HG03159 (cell line): ENCODE measurements around the gene ST6GALNAC4.

Experiments
- ATAC-seq: cut with Tn5 transposase; IDR thresholded peaks from one replicate; pipeline ENCODE4 v1.9.1; 2021; ENCODE audit warnings: mild to moderate bottlenecking, moderate library complexity; ENCODE audit not compliant: unreplicated experiment

ST6GALNAC4 gene

DNA sequence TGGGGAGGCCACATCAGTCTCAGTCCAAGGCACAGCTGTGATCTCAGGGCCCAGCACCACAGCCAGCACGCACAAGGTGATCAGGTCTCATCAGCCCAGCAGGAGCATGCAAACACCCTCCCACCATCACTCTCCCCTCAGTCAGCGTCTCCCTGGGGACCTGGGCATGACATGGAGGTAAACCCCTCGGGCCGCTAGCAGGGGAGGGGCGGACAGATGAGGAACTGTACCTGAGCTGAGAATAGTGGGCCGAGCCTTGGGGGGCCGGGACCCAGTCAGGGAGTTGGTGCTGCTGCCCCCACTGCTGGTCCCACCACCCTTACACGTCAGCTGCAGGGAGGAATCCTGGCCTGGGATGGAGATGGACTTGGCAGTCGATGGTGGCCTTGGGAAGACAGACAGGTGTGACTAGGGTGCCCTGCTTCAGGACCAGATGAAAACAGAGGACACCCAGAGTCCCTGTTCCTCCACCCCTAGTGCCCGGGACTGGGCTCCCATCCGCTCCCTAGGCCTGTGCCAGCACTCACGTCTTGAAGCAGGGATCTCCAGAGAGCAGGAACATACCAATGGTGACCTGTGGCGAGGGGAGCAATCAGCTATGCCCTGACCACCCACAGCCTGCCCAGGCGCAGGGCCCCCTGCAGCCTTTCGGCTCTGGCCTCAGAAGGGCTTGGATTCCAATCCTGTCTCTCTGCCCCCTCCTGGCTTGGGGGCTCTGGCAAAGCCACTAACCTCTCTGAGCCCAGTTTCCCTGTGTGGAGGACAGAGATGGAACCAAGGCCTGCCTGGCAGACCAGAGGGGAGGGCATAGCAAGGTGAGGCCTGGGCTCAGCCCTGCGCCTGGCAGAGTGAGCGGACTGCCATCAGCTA lies 31.2 kb upstream of the ST6GALNAC4 start:
- no peak for ATAC-seq

DNA sequence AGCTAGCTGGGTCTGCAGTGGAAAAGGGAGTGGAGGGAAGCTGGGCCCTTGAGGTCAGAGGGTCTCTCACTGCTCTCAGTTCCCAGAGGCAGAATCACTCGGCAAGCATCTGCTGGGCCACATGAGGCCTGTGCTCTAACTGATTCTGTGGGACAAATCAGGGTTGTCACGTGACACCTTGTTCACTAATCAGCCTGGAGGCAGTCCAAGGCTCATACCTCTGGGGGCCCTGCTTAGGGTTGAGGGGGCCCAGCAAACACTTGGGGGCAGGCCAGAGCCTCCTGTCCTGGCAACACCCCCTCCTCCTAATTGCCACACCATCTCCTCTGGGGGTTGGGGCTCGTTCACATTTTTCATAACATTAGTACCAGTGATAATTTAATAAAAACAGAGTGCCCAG lies 29.9 kb upstream of the ST6GALNAC4 start:
- ATAC-seq, result no peak

DNA sequence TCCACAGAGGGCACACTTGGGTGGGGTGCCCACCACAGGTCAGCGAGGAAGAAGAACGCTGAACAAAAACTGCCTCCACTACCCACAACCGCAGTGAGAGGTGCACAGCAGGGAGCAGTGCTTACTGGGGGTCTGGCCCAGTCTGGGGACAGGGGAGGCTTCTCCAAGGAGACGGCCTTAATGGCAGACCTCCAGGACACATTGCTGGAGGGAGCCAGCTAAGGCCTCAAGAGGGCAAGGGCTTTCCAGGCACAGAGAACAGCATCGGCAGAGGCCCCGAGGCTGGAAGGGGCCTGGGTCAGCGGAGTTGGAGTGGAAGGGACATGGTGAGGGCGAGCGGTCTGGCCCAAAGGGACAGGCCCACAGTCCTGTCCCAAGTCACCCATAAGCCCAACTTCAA lies 29.1 kb upstream of the ST6GALNAC4 start:
- no peak for ATAC-seq

DNA sequence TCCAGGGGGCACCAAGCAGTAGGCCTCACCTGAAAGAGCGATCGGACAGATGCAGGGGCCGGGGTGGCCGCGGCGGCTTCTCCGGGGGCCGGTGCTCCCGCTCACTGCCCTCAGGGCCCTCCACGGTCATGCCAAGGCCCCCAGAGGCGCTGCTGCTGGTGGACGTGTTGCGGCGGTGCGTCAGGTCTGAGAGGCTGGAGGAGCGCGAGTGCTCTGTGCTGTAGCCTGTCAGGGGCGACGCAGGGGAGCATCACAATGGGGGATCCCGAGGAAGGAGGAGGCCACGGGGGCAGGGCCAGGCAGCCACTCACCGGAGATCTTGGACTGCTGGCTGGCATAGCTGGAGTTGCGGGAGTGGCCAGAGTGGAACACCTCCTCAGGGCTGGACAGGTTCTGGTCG lies 28.5 kb upstream of the ST6GALNAC4 start:
- ATAC-seq, result no peak

DNA sequence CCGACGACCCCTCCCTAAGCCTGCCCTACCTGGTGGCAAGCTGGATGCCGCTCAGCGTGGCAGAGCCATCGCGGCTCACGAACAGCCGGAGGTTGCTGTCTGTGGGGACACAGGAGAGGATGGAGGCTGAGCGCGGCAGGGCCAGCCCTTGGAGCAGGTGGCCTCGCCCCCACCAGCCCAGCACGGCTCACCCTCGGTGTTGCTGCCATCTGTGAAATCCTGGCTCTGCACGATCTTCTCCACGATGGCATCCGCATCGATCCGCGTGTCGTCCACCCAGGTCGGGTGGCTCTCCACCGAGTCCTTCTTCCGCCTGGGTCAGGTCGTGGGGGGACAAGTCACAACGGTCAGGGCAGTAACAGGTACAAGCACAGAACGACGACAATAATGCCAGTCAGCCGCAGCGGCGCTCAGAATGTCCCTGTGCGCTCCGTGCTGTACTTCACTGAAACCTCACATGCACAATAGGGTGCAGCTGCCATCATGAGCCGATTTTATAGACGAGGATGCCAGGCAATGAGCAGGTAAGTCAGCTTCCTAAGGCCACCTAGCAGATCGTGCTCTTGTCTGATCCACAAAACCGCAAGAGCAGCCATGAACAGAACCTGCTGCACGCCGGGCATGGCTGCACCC lies 27.9 kb upstream of the ST6GALNAC4 start:
- ATAC-seq, result no peak

DNA sequence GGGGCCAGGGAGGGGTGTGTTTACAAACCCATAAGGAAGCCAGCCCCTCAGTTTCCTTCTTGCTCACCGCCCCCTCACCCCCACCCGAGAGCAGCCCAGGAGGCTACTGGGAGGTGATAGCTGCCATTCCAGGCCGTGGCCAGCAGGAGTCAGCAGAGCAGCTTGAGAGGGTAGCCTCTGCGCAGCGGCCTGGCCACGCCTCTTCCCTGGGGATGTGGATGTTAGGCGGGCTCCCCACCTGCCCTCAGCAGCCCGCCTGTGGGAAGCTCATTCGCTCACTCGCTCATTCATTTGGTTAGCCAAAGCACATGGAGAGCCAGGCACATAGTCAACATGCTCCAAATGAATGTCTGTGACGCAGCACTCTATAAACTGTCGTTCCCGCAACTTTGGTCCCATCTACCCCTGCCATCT lies 26.9 kb upstream of the ST6GALNAC4 start:
- ATAC-seq, result peak; percentile 52

DNA sequence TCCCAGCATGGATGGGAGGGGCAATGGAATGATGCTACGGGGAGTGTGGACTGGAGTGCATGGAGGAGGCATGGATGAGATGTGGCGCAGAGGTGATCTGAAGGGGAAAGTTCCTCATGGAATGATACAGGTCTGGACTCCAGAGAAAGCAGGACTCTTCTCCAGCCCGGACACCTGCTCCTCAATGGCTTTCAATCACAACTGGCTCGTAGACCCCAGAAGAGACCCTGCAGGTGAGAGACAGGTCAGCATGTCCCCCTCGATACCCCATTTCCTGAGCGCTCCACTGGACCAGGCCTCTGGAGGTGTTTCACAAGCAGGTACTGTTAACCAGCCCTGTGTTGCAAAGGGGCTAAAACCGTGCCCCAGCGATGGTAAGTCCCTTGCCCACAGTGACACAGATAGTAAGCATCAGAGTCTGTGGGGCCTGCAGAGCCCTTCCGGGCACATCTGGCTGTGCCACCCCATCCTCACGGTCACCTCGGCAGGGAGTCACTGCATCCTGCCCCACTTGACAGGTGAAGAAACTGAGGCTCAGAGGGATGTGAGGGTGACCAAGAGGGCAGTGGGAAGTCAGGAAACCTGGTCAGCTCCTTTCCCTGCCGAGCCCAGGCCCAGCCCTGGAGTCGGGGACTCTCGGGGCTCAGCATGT lies 26.3 kb upstream of the ST6GALNAC4 start:
- ATAC-seq, result no peak

DNA sequence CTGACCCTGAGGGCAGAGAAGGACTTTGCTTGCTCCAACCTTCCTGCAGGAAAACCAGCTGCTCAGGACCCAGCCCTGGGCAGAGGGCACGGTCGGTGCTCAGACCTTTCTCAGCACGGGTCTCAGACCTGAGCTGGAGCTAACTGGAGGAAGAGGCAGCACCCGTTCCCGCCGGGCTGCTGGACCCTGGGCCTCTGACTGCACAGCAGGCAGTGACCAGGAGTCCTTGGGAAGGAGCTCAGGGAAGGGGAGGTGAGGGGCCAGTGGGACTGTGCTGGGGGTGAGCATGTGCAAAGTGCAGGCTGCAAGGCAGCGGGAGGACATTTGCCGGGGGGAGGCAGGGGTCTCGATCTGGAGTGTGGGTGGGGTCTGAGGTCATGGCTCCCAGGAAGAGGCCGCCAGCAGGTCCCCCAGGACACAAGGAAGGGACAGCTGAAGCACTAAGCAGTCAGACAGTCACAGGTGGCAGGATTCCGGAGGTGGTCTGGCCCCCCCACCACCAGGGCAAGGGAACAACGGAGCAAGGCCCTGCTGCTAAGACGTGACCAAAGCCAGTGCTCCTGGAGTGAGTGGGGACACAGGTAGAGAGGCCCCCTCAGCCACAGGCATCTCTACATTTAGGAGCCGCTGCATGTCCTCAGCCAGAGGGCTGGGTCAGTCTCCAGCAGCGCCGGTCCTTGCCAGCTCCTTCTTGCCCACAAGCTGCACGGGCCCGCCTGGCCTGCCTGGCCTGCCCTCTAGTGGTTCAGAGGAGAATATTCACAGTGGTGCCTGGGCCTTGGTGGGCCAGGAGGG lies 25.6 kb upstream of the ST6GALNAC4 start:
- ATAC-seq, result no peak

DNA sequence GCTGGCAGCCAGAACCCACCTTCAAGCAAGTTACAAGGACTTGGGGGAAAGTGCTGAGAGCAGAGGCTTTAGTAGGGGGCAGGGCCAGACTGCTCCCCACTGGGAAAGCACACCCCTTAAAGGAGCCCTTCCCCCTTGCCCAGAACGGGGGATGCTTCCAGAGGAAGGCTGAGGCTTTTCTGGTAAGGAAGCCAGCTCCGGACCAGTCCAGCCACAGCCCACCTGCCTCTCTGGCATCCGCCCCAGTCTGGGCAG lies 25.0 kb upstream of the ST6GALNAC4 start:
- ATAC-seq, result no peak

DNA sequence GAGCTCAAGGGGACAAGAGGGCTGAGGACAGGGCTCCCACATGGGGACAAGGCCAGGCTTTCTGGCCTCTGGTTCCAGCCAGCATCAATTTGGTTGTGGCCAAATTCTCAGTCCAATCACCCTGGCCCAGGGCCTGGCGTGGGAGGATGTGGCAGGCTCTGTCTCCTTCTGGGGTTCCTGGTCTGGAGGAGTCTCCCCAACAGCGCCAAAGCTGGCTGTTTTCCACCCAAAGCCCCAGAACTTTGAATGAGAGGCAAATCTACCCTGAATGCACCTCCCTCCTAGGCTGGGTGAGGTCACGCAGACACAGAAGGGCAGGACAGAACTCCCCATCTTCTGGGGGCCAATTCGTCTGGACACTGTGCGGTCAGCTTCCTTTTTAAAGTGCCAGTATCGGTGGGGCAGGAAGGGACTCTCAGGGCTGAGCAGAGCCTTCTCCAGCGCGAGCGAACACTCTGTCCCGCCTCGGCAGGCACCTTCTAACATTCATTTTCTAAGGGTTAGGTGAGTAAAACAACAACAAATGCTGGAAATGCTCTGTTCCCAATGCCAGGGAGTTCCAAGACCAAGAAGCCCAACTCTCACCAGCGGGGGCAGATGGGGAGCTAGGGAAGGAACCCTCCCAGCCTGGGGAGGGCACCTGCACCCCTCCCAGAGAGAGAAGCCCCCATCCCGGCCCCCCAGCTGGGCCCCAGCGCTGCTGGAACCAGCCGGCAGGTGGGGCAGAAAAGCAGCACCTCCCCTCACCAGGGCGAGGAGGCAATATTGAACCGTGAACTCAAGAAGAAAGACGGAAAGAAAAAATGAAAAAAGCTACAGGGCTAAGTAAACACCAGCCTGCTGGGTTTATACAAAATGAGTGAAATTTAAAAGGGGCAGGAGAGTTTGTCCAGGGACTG lies 24.5 kb upstream of the ST6GALNAC4 start:
- ATAC-seq, result no peak

DNA sequence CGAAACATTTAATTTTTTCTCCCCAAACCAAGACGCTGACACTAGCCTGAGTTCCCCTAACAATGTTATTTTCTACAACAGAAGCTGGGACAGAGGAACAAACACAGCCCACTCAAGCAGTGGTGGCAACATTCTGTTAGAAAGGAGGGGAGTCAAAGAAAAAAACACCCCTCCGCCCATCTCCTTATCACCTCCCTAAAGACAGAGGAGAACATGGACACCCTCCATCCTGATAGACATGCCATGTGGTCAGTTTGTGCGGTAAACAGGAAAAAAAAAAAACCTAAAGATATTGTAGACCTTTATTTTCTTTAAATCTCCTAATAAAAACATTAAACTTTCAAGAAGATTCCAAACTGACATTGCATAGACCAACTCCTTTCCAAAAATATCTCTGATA lies 23.8 kb upstream of the ST6GALNAC4 start:
- ATAC-seq, result no peak

DNA sequence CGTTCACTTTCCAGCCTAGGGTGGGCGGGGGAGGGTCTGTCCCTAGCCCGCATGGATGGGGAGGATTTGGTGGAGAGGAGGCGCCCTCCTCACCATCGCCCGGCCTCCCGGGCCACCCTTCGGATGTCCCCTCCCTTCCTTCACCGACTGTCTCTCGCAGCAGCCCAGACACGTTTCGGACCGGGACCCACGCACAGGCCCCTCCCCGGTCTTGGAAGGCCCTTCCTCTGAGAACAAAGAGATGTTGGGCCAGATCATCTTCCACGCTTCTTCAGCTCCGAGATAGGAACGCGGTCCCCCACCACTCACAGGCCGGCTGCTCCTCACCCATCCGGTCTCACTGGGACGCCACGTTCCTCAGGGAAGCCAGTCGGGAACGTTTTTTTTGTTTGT lies 21.5 kb upstream of the ST6GALNAC4 start:
- no peak for ATAC-seq

DNA sequence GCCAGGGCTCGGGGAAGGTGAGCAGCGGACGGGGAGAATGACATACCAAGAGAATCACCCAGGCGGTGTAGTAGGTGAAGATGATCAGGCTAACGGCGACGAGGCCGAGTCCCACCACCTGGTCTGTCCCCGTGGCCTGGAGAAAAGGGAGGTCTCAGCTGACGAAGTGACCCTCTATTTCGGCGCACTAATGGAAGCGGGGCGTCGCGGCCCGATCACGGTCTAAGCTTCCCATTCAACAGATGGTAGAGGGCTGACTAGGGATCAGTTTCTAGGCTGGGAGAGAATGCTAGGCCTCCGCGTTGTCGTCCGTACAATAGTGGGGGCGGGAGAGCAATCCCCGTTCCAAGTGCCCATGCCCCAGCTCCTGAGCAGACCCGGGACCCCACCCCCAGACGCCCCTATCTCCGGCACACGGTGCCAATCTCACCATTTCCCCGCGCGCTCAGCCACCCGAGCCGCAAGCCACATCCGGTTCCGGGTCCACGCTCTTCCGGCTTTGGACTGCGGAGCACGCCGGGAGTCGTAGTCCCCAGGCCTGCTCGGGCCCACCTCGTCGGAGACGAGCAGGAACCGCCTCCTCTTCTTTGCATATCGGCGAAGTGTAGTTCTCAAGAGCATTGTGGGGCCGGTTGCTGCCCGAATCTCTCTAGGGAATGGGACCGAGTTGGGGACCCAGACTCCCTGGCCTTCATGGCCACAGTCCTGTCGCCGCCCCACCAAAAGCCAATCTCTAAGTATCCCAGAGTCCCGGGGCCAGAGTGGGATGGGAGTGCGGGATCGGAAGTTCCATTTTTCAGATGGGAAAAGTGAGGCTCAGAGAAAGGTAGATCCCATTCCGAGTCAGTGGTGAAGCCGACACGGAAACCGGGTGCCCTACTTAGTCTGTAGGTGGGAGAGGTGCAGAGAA lies 20.8 kb upstream of the ST6GALNAC4 start, which contains the start of gene DPM2:
DPM2 (minus strand) TSS at position 467 of the 910 bp plus-strand sequence; CDS start at position 433, 34 bp downstream.
- ATAC-seq, result peak; percentile 83

DNA sequence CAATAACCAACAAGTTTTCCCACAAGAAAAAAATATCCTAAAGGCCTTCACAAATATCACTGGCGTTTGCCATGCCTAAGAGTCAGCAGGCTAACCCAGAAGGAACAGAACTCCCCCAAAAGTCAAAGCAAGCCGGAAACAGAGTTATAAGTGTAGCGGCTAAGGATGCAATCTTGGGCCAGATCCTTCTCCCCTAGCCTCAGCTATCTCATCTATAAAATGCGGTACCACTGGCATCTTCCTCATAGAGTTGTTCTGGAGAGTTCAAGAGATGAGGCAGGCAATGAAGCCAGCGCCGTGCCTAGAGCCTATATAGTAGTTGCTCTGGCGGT lies 20.2 kb upstream of the ST6GALNAC4 start:
- ATAC-seq, result no peak

DNA sequence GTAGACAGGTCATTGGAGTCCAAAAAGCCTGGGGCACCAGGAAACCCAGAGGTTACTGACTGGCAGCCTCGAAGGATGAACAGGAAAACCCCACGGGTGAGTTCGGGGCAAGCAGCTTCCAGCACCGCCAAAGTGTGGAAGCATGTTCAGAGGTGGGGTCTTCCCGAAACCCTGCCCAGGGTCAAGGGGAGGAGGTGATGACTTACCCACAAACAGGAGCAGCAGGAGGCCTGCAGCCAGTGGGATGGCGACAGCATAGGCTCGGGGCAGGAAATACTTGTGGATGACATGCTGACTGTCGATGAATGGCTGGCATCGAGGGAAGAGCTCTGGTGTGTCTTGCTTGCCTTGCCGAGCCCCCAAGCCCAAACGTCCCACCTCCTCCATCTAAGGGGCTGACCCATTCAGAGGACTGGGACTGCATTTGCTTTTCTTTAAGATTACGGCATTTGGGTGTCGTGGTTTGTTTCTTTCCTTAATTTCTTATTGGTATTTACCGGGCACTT lies 19.6 kb upstream of the ST6GALNAC4 start:
- no peak for ATAC-seq

DNA sequence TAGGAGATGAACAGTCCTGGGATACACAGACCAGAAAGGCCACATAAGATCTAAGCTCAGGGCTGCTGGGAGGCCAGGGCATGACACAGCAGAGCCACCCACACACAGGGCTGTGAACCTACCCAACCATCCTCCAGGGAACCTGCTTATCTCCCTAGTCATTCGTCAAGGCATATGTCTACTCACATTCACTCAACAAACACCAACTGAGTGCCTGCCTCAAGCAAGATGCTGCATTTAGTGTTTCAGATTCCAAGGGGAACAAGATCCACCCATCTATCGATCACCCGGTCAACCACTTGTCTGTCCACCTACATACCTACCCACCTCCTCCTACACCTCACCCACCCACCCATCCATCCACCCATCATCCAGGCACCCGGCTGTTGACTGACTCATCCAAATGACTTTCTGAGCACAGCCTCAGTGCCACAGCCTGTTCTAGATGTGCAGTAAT lies 19.0 kb upstream of the ST6GALNAC4 start:
- no peak for ATAC-seq

DNA sequence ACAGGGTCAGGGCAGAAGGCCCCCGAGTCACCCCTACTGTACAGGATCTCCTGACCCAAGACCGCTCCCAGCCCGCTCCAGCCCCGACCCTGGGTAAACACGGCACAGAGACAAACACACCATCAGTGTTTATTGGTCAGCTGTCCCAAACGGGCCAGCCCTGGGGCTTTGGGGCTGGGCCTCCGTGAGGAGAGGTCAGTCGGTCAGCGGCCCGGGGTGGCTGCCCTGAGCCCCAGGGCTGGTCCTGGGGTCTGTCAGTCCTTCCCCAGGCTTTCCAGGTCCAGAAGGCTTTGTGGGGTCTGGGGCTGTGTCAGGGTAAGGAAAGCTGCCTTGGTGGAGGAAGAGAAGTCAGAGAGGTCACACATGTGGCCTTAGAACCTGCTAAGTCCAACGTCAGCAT lies 18.1 kb upstream of the ST6GALNAC4 start:
- ATAC-seq, result no peak

DNA sequence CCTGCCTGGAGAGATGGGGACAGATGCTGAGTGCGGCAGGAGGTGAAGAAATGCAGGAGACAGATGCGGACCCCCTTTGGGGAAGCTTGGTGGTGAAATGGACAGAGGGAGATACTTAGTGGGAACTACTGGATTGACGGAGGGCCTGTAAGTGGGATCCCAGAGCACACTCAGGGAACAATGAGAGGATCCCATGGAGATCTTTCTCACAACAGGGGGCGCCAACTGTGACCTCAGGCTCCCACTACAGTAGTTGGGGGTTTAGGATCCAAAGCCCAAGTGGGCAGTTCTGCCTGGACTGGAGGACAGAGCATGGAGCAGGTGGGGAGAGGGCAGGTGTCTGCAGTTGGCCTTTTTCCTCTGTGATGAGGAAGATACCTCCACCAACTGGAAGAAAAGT lies 17.4 kb upstream of the ST6GALNAC4 start:
- no peak for ATAC-seq
